GM12878 (cell line): ENCODE data around the gene HDAC2. TPM values are rescaled to one million over a fixed set of nuclear protein-coding genes. Genes with fewer than 3 reads are reported as not detected.

Experiments used
- ATAC-seq: fragments of 200-7000 bp; cut with Tn5 transposase; 3 replicates; pipeline ENCODE4 v1.9.1; 2020; ENCODE audit warnings: mild to moderate bottlenecking, moderate library complexity
- BruUV-seq: library from RNA; stranded (reverse); fragments of 400-500 nt; replicated peaks from 2 replicates; lab custom pipeline; 2021; lab: Mats Ljungman, UMichigan
- CTCF ChIA-PET: fragments of 300-600 bp; sonication (Branson Sonifier 250); formaldehyde crosslinking; extraction: SDS; loops from one replicate; lab custom pipeline; 2021; ENCODE audit warnings: inconsistent platforms; lab: Yijun Ruan, JAX
- POLR2A ChIA-PET: fragments of 350-600 bp; formaldehyde crosslinking; extraction: SDS; loops from one replicate; lab custom pipeline; 2021; ENCODE audit warnings: inconsistent platforms; lab: Charles Lee
- RAD21 ChIA-PET: fragments of 300-600 bp; sonication (Branson Sonifier 250); formaldehyde crosslinking; loops from one replicate; lab custom pipeline; 2023; ENCODE audit warnings: antibody characterized with exemption; ENCODE audit not compliant: unreplicated experiment; lab: Charles Lee
- SMC1A ChIA-PET: fragments of 300-600 bp; sonication (Branson Sonifier 250); formaldehyde crosslinking; loops from one replicate; lab custom pipeline; 2023; ENCODE audit not compliant: unreplicated experiment, uncharacterized antibody; lab: Charles Lee
- DNase-seq: peaks from one replicate; pipeline ENCODE4 v3.0.0-alpha.2; 2011; ENCODE audit warnings: low read depth, low spot score
- FAIRE-seq: peaks from 3 replicates; lab custom pipeline; 2011; peaks lifted over from hg19 to GRCh38; lab: Jason Lieb, UNC
- H2AFZ ChIP-seq: 2 replicates; pipeline ENCODE4 v1.6.0; 2011; ENCODE audit warnings: low read depth, low read length, control low read depth; ENCODE audit not compliant: control insufficient read depth
- H3K27ac ChIP-seq: 2 replicates; pipeline ENCODE4 v1.5.1; 2011; ENCODE audit warnings: control low read depth; ENCODE audit not compliant: control insufficient read depth, insufficient read depth
- H3K27me3 ChIP-seq, 2 experiments: replicated peaks in 1 of 2; 2 replicates each; pipeline versions ENCODE4 v1.6.0 to v1.6.1; 2011; ENCODE audit warnings: low read length in 1 of 2; ENCODE audit not compliant: control insufficient read depth in 2 of 2, insufficient read depth in 2 of 2
- H3K36me3 ChIP-seq, 2 experiments: 2 replicates each; pipeline ENCODE4 v1.5.1; 2011; ENCODE audit warnings: low read length in 1 of 2; ENCODE audit not compliant: control insufficient read depth in 2 of 2, insufficient read depth in 2 of 2
- H3K4me1 ChIP-seq: 2 replicates; pipeline ENCODE4 v1.6.1; 2011; ENCODE audit warnings: mild to moderate bottlenecking, low read length, moderate library complexity, mixed read lengths; ENCODE audit not compliant: control insufficient read depth, insufficient read depth
- H3K4me2 ChIP-seq: 2 replicates; pipeline ENCODE4 v1.6.0; 2011; ENCODE audit warnings: control low read depth; ENCODE audit not compliant: control insufficient read depth, insufficient read depth
- H3K4me3 ChIP-seq: fragments of 200-600 bp; sonication (generic); 2 replicates; pipeline ENCODE4 v1.5.1; 2016
- H3K79me2 ChIP-seq: 2 replicates; pipeline ENCODE4 v1.6.0; 2011; ENCODE audit warnings: low read length; ENCODE audit not compliant: control insufficient read depth, insufficient read depth
- H3K9ac ChIP-seq: 2 replicates; pipeline ENCODE4 v1.8.0; 2011; ENCODE audit warnings: low read length, control low read depth, mixed read lengths; ENCODE audit not compliant: control insufficient read depth, insufficient read depth
- H3K9me3 ChIP-seq: replicated peaks from 3 replicates; pipeline ENCODE4 v1.5.1; 2011; ENCODE audit warnings: mild to moderate bottlenecking, low read length; ENCODE audit not compliant: control insufficient read depth, insufficient read depth
- H4K20me1 ChIP-seq: 2 replicates; pipeline ENCODE4 v1.6.0; 2011; ENCODE audit not compliant: control insufficient read depth, insufficient read depth
- CBFB ChIP-seq: IDR thresholded peaks from 2 replicates; pipeline ENCODE4 v1.6.1; 2016; ENCODE audit warnings: antibody characterized with exemption, low read depth
- EP300 ChIP-seq, 2 experiments: fragments of 150-350 bp in 1 of 2; IDR thresholded peaks; 2 replicates each; pipeline ENCODE4 v1.6.1; 2011 to 2012; ENCODE audit warnings: low read depth in 2 of 2, low read length in 2 of 2, borderline replicate concordance in 1 of 2, improper control_type of control experiment in 1 of 2, inconsistent platforms in 1 of 2; ENCODE audit not compliant: control insufficient read depth in 1 of 2
- HCFC1 ChIP-seq: fragments of 150-350 bp; IDR thresholded peaks from 2 replicates; pipeline ENCODE4 v1.6.1; 2014; ENCODE audit warnings: low read length
- NFXL1 ChIP-seq: fragments of 450-650 bp; IDR thresholded peaks from 2 replicates; pipeline ENCODE4 v1.6.1; 2017; ENCODE audit warnings: antibody characterized with exemption, mild to moderate bottlenecking, borderline replicate concordance
- TCF12 ChIP-seq: IDR thresholded peaks from 2 replicates; pipeline ENCODE4 v1.6.1; 2011; ENCODE audit warnings: low read depth, mild to moderate bottlenecking, low read length
- ZBED1 ChIP-seq: IDR thresholded peaks from 2 replicates; pipeline ENCODE4 v1.6.1; 2016; ENCODE audit warnings: borderline replicate concordance
- WGBS: methylation state at CpG from one replicate; pipeline ENCODE4 v1.1.6; 2016; ENCODE audit warnings: low lambda C conversion rate; ENCODE audit not compliant: insufficient replicate concordance, insufficient coverage; ENCODE audit errors: missing lambda C conversion rate; 5-methylcytosine and 5-hydroxymethylcytosine counted together
- in situ Hi-C: fragments of 300-500 bp; cut with MboI; formaldehyde crosslinking; loops from 9 replicates; pipeline ENCODE4 v1.14.3; 2018; ENCODE audit warnings: mixed read lengths
- intact Hi-C: fragments of 100-400 bp; cut with micrococcal nuclease; formaldehyde crosslinking; loops from one replicate; pipeline ENCODE4 v1.14.2; 2022; ENCODE audit not compliant: unreplicated experiment
- polyA plus RNA-seq, 11 experiments: library from polyadenylated mRNA; depleted of rRNA in 4 of 11; unstranded in 6 of 11; stranded (reverse) in 5 of 11; fragments of >200 nt; fragmentation: Nextera tagmentation in 4 of 11; fragmentation: Illumina TruSeq in 1 of 11; extraction: Ambion mirVana in 4 of 11; extraction: Trizol in 1 of 11; gene quantifications; 1 replicate in 1 of 11; 2 replicates in 10 of 11; pipeline versions ENCODE4 v1.2.1 to v1.2.3, GENCODE V29; 2011 to 2016; ENCODE audit warnings: inconsistent platforms in 2 of 11, missing spikeins in 2 of 11, low read depth in 1 of 11
- total RNA-seq, 4 experiments: library from RNA; depleted of rRNA in 3 of 4; stranded (reverse); fragments of >200 nt in 3 of 4; fragmentation: Illumina TruSeq in 1 of 4; extraction: Trizol in 1 of 4; gene quantifications; 2 replicates each; pipeline versions ENCODE4 v1.2.1 to v1.2.3, GENCODE V29; 2013 to 2021
- TF ChIP-seq, protein P1 (sequence below): fragments of 450-650 bp; IDR thresholded peaks from 2 replicates; pipeline ENCODE4 v1.6.1; 2017; ENCODE audit warnings: borderline replicate concordance
- TF ChIP-seq, protein P2 (sequence below): fragments of 450-650 bp; IDR thresholded peaks from 2 replicates; pipeline ENCODE4 v1.6.1; 2017; ENCODE audit warnings: mild to moderate bottlenecking, moderate library complexity
- TF ChIP-seq, protein P3 (sequence below): fragments of 450-650 bp; conservative IDR thresholded peaks from 2 replicates; pipeline ENCODE4 v1.6.1; 2017; ENCODE audit warnings: mild to moderate bottlenecking, moderate library complexity

HDAC2 gene
- total and polyA plus RNA-seq, 10 of the 15 experiments (the other 5 are each of a cell fraction or from before 2014, with no cell fraction given), result 40.4 to 210 (median 114) TPM

DNA sequence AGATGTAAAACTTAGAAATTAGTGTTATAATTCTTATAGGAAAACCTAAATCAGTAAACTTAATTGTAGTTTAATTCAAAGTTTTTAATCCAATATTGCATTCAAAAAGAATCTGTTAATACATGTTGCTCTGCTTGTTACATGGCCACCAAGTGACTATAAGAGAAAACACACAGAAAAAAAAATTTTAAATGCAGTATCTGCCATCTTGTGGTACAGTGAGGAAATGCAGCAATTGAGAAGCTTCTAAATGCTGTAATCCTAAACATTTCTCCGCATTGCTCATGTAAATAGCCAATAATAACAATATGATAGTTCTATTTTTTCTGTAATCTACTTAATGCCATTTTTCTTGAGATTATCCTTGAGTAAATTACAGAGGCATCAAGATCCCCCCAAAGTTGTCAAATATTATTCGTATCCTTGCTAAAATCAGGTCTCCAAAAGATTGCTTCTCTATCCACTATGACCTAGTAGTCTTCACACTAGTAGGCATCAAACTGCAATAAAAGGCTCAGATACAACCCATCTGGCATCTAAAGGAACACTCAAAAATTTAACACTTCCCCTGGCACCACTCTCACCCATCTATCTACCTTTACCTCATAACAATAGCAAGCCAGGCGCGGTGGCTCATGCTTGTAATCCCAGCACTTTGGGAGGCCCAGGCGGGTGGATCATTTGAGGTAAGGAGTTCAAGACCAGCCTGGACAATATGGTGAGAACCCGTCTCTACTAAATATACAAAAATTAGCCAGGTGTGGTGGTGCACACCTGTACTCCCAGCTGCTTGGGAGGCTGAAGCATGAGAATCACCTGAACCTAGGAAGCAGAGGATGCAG lies 34.6 kb downstream of the HDAC2 start (continued):
- TF ChIP-seq NFXL1, result no peak
- TF ChIP-seq, protein P1, sequence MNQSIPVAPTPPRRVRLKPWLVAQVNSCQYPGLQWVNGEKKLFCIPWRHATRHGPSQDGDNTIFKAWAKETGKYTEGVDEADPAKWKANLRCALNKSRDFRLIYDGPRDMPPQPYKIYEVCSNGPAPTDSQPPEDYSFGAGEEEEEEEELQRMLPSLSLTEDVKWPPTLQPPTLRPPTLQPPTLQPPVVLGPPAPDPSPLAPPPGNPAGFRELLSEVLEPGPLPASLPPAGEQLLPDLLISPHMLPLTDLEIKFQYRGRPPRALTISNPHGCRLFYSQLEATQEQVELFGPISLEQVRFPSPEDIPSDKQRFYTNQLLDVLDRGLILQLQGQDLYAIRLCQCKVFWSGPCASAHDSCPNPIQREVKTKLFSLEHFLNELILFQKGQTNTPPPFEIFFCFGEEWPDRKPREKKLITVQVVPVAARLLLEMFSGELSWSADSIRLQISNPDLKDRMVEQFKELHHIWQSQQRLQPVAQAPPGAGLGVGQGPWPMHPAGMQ, result no peak
- TF ChIP-seq, protein P2, sequence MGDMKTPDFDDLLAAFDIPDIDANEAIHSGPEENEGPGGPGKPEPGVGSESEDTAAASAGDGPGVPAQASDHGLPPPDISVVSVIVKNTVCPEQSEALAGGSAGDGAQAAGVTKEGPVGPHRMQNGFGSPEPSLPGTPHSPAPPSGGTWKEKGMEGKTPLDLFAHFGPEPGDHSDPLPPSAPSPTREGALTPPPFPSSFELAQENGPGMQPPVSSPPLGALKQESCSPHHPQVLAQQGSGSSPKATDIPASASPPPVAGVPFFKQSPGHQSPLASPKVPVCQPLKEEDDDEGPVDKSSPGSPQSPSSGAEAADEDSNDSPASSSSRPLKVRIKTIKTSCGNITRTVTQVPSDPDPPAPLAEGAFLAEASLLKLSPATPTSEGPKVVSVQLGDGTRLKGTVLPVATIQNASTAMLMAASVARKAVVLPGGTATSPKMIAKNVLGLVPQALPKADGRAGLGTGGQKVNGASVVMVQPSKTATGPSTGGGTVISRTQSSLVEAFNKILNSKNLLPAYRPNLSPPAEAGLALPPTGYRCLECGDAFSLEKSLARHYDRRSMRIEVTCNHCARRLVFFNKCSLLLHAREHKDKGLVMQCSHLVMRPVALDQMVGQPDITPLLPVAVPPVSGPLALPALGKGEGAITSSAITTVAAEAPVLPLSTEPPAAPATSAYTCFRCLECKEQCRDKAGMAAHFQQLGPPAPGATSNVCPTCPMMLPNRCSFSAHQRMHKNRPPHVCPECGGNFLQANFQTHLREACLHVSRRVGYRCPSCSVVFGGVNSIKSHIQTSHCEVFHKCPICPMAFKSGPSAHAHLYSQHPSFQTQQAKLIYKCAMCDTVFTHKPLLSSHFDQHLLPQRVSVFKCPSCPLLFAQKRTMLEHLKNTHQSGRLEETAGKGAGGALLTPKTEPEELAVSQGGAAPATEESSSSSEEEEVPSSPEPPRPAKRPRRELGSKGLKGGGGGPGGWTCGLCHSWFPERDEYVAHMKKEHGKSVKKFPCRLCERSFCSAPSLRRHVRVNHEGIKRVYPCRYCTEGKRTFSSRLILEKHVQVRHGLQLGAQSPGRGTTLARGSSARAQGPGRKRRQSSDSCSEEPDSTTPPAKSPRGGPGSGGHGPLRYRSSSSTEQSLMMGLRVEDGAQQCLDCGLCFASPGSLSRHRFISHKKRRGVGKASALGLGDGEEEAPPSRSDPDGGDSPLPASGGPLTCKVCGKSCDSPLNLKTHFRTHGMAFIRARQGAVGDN, result no peak

DNA sequence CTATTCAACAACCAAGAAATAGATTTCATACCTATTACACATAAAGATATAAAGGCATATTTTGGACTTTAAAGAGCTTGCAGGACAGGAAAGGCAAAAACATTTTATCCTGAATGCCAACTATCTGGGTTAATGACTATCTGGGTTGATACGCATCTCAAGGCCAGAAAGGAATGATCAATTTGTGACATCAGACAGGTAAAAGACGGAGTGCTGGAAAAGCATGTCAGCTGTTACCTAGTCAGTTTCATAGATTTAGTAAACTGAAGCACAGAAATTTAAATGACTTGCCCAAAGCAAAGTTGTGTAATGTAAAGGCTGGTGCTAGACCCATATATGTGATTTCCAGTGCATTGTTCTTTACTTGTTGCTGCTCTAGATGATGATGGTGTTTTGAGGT lies 36.8 kb downstream of the HDAC2 start:
- Histone ChIP-seq H3K4me2 (no peak overlapping the region), H3K27me3 (no peaks in the 10 kb centered on the region), H2AFZ (no peak overlapping the region), H3K4me1 (no peaks in the 10 kb centered on the region), H3K4me3 (no peak overlapping the region), H3K79me2 (no peaks in the 10 kb centered on the region), H3K27ac (no peak overlapping the region), H3K9me3 (peaks cover 2% of the 10 kb centered on the region; the same call in 1 of the 3 replicates), H4K20me1 (no peaks in the 10 kb centered on the region), H3K36me3 (peaks cover 0 to 1% of the 10 kb centered on the region in 2 experiments; a peak in 2 of 4 replicates), H3K9ac (no peak overlapping the region)
- ChIA-PET CTCF (no interaction called here), POLR2A (no interaction called here), RAD21 (no interaction called here), SMC1A (no interaction called here)
- DNase-seq, result no peak
- WGBS, result 98% methylated on average over 2 of the region's 2 CpGs
- in situ Hi-C loops (no loop called here), intact Hi-C loops (no loop called here)
- no TSS peak for BruUV-seq
- no peak for ATAC-seq
- FAIRE-seq, result no peak
- TF ChIP-seq TCF12 (no peak), ZBED1 (no peak), HCFC1 (no peak), EP300 (IDR thresholded peaks at IDR 0.05; ENCODE audit: borderline replicate concordance in 1 of 2, control insufficient read depth in 1 of 2, low read depth in 2 of 2, low read length in 2 of 2) (no peak), CBFB (no peak)
- TF ChIP-seq, protein P2, result no peak
- TF ChIP-seq, protein P3, sequence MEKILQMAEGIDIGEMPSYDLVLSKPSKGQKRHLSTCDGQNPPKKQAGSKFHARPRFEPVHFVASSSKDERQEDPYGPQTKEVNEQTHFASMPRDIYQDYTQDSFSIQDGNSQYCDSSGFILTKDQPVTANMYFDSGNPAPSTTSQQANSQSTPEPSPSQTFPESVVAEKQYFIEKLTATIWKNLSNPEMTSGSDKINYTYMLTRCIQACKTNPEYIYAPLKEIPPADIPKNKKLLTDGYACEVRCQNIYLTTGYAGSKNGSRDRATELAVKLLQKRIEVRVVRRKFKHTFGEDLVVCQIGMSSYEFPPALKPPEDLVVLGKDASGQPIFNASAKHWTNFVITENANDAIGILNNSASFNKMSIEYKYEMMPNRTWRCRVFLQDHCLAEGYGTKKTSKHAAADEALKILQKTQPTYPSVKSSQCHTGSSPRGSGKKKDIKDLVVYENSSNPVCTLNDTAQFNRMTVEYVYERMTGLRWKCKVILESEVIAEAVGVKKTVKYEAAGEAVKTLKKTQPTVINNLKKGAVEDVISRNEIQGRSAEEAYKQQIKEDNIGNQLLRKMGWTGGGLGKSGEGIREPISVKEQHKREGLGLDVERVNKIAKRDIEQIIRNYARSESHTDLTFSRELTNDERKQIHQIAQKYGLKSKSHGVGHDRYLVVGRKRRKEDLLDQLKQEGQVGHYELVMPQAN, result no peak
